Measurements from ENCODE around the gene OSBPL10. TPM values are rescaled to one million over a fixed set of nuclear protein-coding genes. Genes with fewer than 3 reads are reported as not detected.
A peak's percentile ranks its signal among the peaks of the same experiment; 100 is the strongest.

Gene OSBPL10
- total RNA-seq, 1 donor from 2014 or later: 45.4 TPM

DNA sequence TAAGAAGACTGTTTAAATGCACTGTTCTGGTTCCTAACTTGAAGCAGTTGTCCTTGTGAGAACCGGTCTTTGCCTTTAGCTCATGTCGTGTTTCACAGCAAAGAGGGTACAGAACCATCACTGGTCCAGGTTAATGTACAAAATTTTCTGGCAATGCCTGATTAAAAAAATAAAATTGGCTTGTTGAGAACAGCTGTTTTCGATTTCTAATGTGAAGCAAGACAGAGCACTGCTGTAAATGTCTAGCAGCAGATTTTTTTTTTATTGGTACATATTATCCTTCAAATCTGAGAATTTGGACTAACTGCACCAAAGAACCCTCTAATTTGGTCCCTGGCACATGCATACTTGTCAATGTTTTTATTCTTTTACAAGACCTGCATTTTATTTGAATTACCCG, 345.0 kb downstream of the OSBPL10 start:
- TF ChIP-seq, protein P1, sequence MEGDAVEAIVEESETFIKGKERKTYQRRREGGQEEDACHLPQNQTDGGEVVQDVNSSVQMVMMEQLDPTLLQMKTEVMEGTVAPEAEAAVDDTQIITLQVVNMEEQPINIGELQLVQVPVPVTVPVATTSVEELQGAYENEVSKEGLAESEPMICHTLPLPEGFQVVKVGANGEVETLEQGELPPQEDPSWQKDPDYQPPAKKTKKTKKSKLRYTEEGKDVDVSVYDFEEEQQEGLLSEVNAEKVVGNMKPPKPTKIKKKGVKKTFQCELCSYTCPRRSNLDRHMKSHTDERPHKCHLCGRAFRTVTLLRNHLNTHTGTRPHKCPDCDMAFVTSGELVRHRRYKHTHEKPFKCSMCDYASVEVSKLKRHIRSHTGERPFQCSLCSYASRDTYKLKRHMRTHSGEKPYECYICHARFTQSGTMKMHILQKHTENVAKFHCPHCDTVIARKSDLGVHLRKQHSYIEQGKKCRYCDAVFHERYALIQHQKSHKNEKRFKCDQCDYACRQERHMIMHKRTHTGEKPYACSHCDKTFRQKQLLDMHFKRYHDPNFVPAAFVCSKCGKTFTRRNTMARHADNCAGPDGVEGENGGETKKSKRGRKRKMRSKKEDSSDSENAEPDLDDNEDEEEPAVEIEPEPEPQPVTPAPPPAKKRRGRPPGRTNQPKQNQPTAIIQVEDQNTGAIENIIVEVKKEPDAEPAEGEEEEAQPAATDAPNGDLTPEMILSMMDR (IDR thresholded peaks at IDR 0.05): no peak
- Mint-ChIP-seq H3K27ac (ENCODE audit: unreplicated experiment) (no peak overlapping the region), H3K9me3 (ENCODE audit: low read depth) (no peaks in the 10 kb centered on the region), H3K4me3 (ENCODE audit: unreplicated experiment) (no peak overlapping the region), H3K4me1 (ENCODE audit: low read depth) (peaks cover 21% of the 10 kb centered on the region), H3K36me3 (ENCODE audit: low read depth) (peaks cover 8% of the 10 kb centered on the region), H3K27me3 (ENCODE audit: low read depth) (no peaks in the 10 kb centered on the region)
- DNase-seq (ENCODE audit: low spot score): no peak

DNA sequence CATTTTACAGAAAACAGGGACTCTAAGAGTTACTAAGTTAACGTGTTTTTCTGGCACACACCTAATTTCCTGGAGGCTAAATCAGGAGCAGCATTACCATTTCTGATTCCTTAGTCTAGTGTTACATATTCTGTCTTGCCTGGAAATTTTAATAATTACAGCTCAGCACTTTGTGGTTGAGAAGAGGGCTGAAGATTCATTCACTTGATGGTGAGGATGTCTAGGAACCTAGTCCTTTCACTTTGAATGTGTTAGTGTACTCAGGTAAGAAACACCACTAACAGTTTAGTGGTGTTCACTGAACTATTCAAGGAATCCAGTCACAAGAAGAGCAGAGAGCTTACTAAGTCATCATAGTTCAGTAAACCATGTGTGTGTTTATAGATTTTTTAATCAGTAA, 345.5 kb downstream of the OSBPL10 start:
- Mint-ChIP-seq H3K4me3 (ENCODE audit: unreplicated experiment) (no peak overlapping the region), H3K9me3 (ENCODE audit: low read depth) (no peaks in the 10 kb centered on the region), H3K4me1 (ENCODE audit: low read depth) (peaks cover 21% of the 10 kb centered on the region), H3K27me3 (ENCODE audit: low read depth) (no peaks in the 10 kb centered on the region), H3K36me3 (ENCODE audit: low read depth) (peaks cover 10% of the 10 kb centered on the region), H3K27ac (ENCODE audit: unreplicated experiment) (no peak overlapping the region)
- TF ChIP-seq, protein P1 (IDR thresholded peaks at IDR 0.05): no peak
- DNase-seq (ENCODE audit: low spot score): no peak

DNA sequence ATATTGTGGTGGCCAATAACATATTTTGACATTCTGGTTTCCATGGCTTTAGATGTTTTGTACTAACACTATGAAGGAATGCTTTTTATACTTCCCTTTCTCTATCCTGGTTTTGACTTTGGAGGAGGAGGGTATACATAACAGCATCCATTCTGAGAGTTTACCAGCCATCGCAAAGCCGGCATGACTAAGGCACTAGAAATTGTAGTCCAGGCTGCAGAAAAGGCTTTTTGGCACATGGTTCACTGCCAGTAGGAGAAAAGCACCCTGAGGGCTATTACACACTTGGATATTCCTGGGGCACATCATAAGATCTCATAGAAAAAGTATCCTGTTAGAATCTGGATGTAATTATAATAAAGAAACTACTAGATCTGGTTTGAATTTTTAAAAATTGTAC, 346.6 kb downstream of the OSBPL10 start:
- DNase-seq (ENCODE audit: low spot score): no peak
- Mint-ChIP-seq H3K36me3 (ENCODE audit: low read depth) (peaks cover 17% of the 10 kb centered on the region), H3K27me3 (ENCODE audit: low read depth) (no peaks in the 10 kb centered on the region), H3K4me1 (ENCODE audit: low read depth) (peaks cover 21% of the 10 kb centered on the region), H3K9me3 (ENCODE audit: low read depth) (no peaks in the 10 kb centered on the region), H3K27ac (ENCODE audit: unreplicated experiment) (peak overlapping the region; percentile 53), H3K4me3 (ENCODE audit: unreplicated experiment) (no peak overlapping the region)
- TF ChIP-seq, protein P1 (IDR thresholded peaks at IDR 0.05): no peak

DNA sequence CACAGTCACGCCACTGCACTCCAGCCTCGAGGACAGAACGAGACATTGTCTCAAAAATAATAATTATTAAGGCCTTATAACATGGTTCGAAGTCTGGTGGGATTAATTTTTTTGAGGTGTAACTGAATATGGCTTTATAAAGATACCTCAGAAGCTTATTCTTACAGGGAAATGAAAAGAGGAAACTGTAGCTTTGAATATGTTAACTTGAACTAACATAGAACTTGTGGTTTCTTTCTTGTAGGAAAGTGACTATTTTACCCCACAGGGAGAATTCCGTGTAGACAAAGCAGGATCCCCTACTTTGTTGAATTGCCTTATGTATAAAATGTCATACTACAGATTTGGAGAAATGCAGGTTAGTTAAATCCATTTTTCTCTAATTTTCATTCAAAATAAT, 352.0 kb downstream of the OSBPL10 start:
- peaks cover 36% of the 10 kb centered on the region for H3K36me3 Mint-ChIP-seq (ENCODE audit: low read depth)
- no peak for DNase-seq (ENCODE audit: low spot score)
- H3K9me3 Mint-ChIP-seq (ENCODE audit: low read depth): no peaks in the 10 kb centered on the region
- peaks cover 4% of the 10 kb centered on the region for H3K4me1 Mint-ChIP-seq (ENCODE audit: low read depth)
- no peak overlapping the region for H3K27ac Mint-ChIP-seq (ENCODE audit: unreplicated experiment)
- H3K27me3 Mint-ChIP-seq (ENCODE audit: low read depth): no peaks in the 10 kb centered on the region
- TF ChIP-seq, protein P1 (IDR thresholded peaks at IDR 0.05): no peak
- H3K4me3 Mint-ChIP-seq (ENCODE audit: unreplicated experiment): no peak overlapping the region

DNA sequence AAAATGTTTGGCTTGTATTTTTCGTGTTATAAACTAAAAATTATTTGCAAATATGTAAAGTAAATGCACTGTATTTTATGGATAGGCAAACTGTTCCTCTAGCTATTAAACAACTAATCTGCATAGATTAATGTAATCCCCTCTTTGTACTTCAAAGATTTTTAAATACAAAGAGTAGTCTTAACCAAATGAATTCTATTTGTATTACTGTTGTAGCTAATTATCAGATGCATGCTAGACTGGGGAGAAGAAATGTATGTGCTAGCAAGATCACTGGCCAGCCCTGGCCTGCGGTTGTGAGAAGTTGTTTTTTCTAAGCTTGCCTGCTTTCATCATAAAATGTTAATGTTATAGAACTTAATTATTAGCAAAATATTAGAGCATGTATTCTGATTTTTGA, 355.7 kb downstream of the OSBPL10 start:
- H3K4me1 Mint-ChIP-seq (ENCODE audit: low read depth): peaks cover 5% of the 10 kb centered on the region

More for the DNA sequence above, 355.7 kb downstream of the OSBPL10 start:
- Mint-ChIP-seq H3K36me3 (ENCODE audit: low read depth) (peaks cover 29% of the 10 kb centered on the region), H3K4me3 (ENCODE audit: unreplicated experiment) (no peak overlapping the region), H3K9me3 (ENCODE audit: low read depth) (no peaks in the 10 kb centered on the region), H3K27ac (ENCODE audit: unreplicated experiment) (no peak overlapping the region), H3K27me3 (ENCODE audit: low read depth) (no peaks in the 10 kb centered on the region)
- DNase-seq (ENCODE audit: low spot score): no peak
- TF ChIP-seq, protein P1 (IDR thresholded peaks at IDR 0.05): no peak
